ENCODE results near the gene BIN1.

GRCh38 chr2:127138281-127138680, 31.3 kb upstream of the BIN1 start:
- TF ChIP-seq CTCF (IDR thresholded peaks at IDR 0.05; ENCODE audit: poor library complexity, severe bottlenecking) = no peak
- TF ChIP-seq REST (IDR thresholded peaks at IDR 0.05; ENCODE audit: borderline replicate concordance) = no peak
- TF ChIP-seq SMC3 (conservative IDR thresholded peaks at IDR 0.05; ENCODE audit: poor library complexity) = no peak
- TF ChIP-seq POLR2AphosphoS5 (IDR thresholded peaks at IDR 0.05) = no peak
- no peak for TF ChIP-seq EP300 (conservative IDR thresholded peaks at IDR 0.05; ENCODE audit: poor library complexity, severe bottlenecking)
- TF ChIP-seq RAD21 (conservative IDR thresholded peaks at IDR 0.05) = no peak
